Measurements from ENCODE around the gene IMPG2. TPM values are rescaled to one million over a fixed set of nuclear protein-coding genes. Genes with fewer than 3 reads are reported as not detected.

The IMPG2 gene
- total RNA-seq, 1 donor from 2014 or later: 0.30 TPM

GRCh38 chr3:101244212-101244575, 76.2 kb downstream of the IMPG2 start:
- H3K4me3 ChIP-seq (ENCODE audit: insufficient read depth, low read depth, low read length): no peak overlapping the region
- FAIRE-seq (no peak), DNase-seq (ENCODE audit: low read depth) (no peak)
- H3K79me2 ChIP-seq (ENCODE audit: insufficient read depth, low read length): no peaks in the 10 kb centered on the region
- no peak overlapping the region for H2AFZ ChIP-seq (ENCODE audit: low read depth, low read length)
- H3K4me1 ChIP-seq (ENCODE audit: insufficient read depth, low read length): no peaks in the 10 kb centered on the region
- Mint-ChIP-seq H3K4me1 (ENCODE audit: low read depth, unreplicated experiment) (no peaks in the 10 kb centered on the region), H3K27me3 (ENCODE audit: low read depth, unreplicated experiment) (no peaks in the 10 kb centered on the region), H3K27ac (ENCODE audit: unreplicated experiment) (no peak overlapping the region), H3K36me3 (ENCODE audit: low read depth, unreplicated experiment) (peaks cover 14% of the 10 kb centered on the region), H3K4me3 (ENCODE audit: unreplicated experiment) (no peak overlapping the region), H3K9me3 (ENCODE audit: unreplicated experiment) (peaks cover 5% of the 10 kb centered on the region)
- no peak for TF ChIP-seq CTCF (IDR thresholded peaks at IDR 0.05; ENCODE audit: insufficient read depth, low read depth, low read length)
- no peak for TF ChIP-seq EZH2 (IDR thresholded peaks at IDR 0.05; ENCODE audit: insufficient read depth, low read length)
- no peak overlapping the region for H3K9ac ChIP-seq (ENCODE audit: low read length)
- H3K4me2 ChIP-seq (ENCODE audit: low read length): no peak overlapping the region
- no peak overlapping the region for H3K27ac ChIP-seq (ENCODE audit: low read depth, low read length)
- no peaks in the 10 kb centered on the region for H3K9me3 ChIP-seq (ENCODE audit: insufficient read depth, low read depth, low read length)
- no peaks in the 10 kb centered on the region for H3K27me3 ChIP-seq (ENCODE audit: insufficient read depth, low read length)
- no peaks in the 10 kb centered on the region for H4K20me1 ChIP-seq (ENCODE audit: insufficient read depth, low read length)
- H3K36me3 ChIP-seq (ENCODE audit: insufficient read depth, low read length): no peaks in the 10 kb centered on the region

- no peak overlapping the region for H3K27ac Mint-ChIP-seq (ENCODE audit: unreplicated experiment)
- Histone ChIP-seq H3K79me2 (ENCODE audit: insufficient read depth, low read length) (no peaks in the 10 kb centered on the region), H3K9ac (ENCODE audit: low read length) (no peak overlapping the region), H3K4me3 (ENCODE audit: insufficient read depth, low read depth, low read length) (no peak overlapping the region), H3K9me3 (ENCODE audit: insufficient read depth, low read depth, low read length) (no peaks in the 10 kb centered on the region), H4K20me1 (ENCODE audit: insufficient read depth, low read length) (no peaks in the 10 kb centered on the region), H3K27ac (ENCODE audit: low read depth, low read length) (no peak overlapping the region), H3K27me3 (ENCODE audit: insufficient read depth, low read length) (no peaks in the 10 kb centered on the region), H3K36me3 (ENCODE audit: insufficient read depth, low read length) (no peaks in the 10 kb centered on the region), H3K4me2 (ENCODE audit: low read length) (no peak overlapping the region), H2AFZ (ENCODE audit: low read depth, low read length) (no peak overlapping the region), H3K4me1 (ENCODE audit: insufficient read depth, low read length) (no peaks in the 10 kb centered on the region)
- peaks cover 5% of the 10 kb centered on the region for H3K9me3 Mint-ChIP-seq (ENCODE audit: unreplicated experiment)
- FAIRE-seq (peak; percentile 87), DNase-seq (ENCODE audit: low read depth) (no peak)
- peaks cover 15% of the 10 kb centered on the region for H3K36me3 Mint-ChIP-seq (ENCODE audit: low read depth, unreplicated experiment)
- H3K27me3 Mint-ChIP-seq (ENCODE audit: low read depth, unreplicated experiment): no peaks in the 10 kb centered on the region
- H3K4me3 Mint-ChIP-seq (ENCODE audit: unreplicated experiment): no peak overlapping the region
- no peak for TF ChIP-seq EZH2 (IDR thresholded peaks at IDR 0.05; ENCODE audit: insufficient read depth, low read length)
- no peak for TF ChIP-seq CTCF (IDR thresholded peaks at IDR 0.05; ENCODE audit: insufficient read depth, low read depth, low read length)
- H3K4me1 Mint-ChIP-seq (ENCODE audit: low read depth, unreplicated experiment): no peaks in the 10 kb centered on the region
These were observed 76.8 kb downstream of the IMPG2 start for GRCh38 chr3:101243285-101244211.

All from astrocyte (in vitro differentiated cells and primary cell).